Hepatocyte (in vitro differentiated cells): ENCODE measurements around the gene RABGAP1. TPM values are rescaled to one million over a fixed set of nuclear protein-coding genes. Genes with fewer than 3 reads are reported as not detected.

Experiments
- DNase-seq: peaks from one replicate; pipeline ENCODE4 v3.0.0-alpha.2; 2016; ENCODE audit warnings: low spot score
- H2AFZ ChIP-seq: fragments of 200-600 bp; sonication (generic); 2 replicates; pipeline ENCODE4 v1.6.0; 2016; ENCODE audit warnings: antibody characterized with exemption, mild to moderate bottlenecking
- H3K27ac ChIP-seq: fragments of 200-600 bp; sonication (generic); 2 replicates; pipeline ENCODE4 v1.5.1; 2016; ENCODE audit warnings: mild to moderate bottlenecking
- H3K27me3 ChIP-seq: fragments of 200-600 bp; sonication (generic); 2 replicates; pipeline ENCODE4 v1.6.1; 2016
- H3K36me3 ChIP-seq: fragments of 200-600 bp; sonication (generic); replicated peaks from 2 replicates; pipeline ENCODE4 v1.5.1; 2016; ENCODE audit warnings: low read depth; ENCODE audit not compliant: insufficient read depth
- H3K4me1 ChIP-seq: fragments of 200-600 bp; sonication (generic); 2 replicates; pipeline ENCODE4 v1.5.1; 2016; ENCODE audit warnings: mild to moderate bottlenecking, moderate library complexity; ENCODE audit not compliant: insufficient read depth
- H3K4me2 ChIP-seq: fragments of 200-600 bp; sonication (generic); 2 replicates; pipeline ENCODE4 v1.6.0; 2016
- H3K4me3 ChIP-seq: fragments of 200-600 bp; sonication (generic); 2 replicates; pipeline ENCODE4 v1.5.1; 2016; ENCODE audit warnings: mild to moderate bottlenecking
- H3K79me2 ChIP-seq: fragments of 200-600 bp; sonication (generic); 2 replicates; pipeline ENCODE4 v1.6.0; 2017; ENCODE audit warnings: mild to moderate bottlenecking
- H3K9me2 ChIP-seq: fragments of 200-600 bp; sonication (generic); replicated peaks from 2 replicates; pipeline ENCODE4 v1.6.0; 2017; ENCODE audit warnings: mild to moderate bottlenecking; ENCODE audit not compliant: insufficient read depth
- H3K9me3 ChIP-seq: fragments of 200-600 bp; sonication (generic); 2 replicates; pipeline ENCODE4 v1.5.1; 2016; ENCODE audit warnings: low read depth, mild to moderate bottlenecking
- H4K20me1 ChIP-seq: fragments of 200-600 bp; sonication (generic); 2 replicates; pipeline ENCODE4 v1.6.0; 2016; ENCODE audit warnings: mild to moderate bottlenecking; ENCODE audit not compliant: insufficient read depth, poor library complexity, severe bottlenecking
- EZH2 ChIP-seq: fragments of 200-600 bp; sonication (generic); IDR thresholded peaks from 2 replicates; pipeline ENCODE4 v1.6.1; 2016; ENCODE audit warnings: antibody characterized with exemption, mild to moderate bottlenecking, borderline replicate concordance
- EZH2phosphoT487 ChIP-seq: fragments of 200-600 bp; sonication (generic); IDR thresholded peaks from one replicate; pipeline ENCODE4 v1.6.1; 2018; ENCODE audit warnings: antibody characterized with exemption, mild to moderate bottlenecking, low read depth, moderate library complexity; ENCODE audit not compliant: unreplicated experiment, severe bottlenecking
- WGBS: methylation state at CpG from one replicate; pipeline ENCODE4 v1.1.6; 2016; ENCODE audit warnings: low lambda C conversion rate; ENCODE audit errors: missing lambda C conversion rate; 5-methylcytosine and 5-hydroxymethylcytosine counted together
- polyA plus RNA-seq: library from polyadenylated mRNA; unstranded; fragments of >200 nt; fragmentation: Nextera tagmentation; extraction: Ambion mirVana; gene quantifications from 2 replicates; pipeline ENCODE4 v1.2.1, GENCODE V29; 2016
- total RNA-seq: library from RNA; depleted of rRNA; stranded (reverse); fragments of >200 nt; gene quantifications from 2 replicates; pipeline ENCODE4 v1.2.3, GENCODE V29; 2014
- TF ChIP-seq, protein P1 (sequence below): fragments of 200-600 bp; sonication (generic); IDR thresholded peaks from 2 replicates; pipeline ENCODE4 v1.5.1; 2016; ENCODE audit warnings: antibody characterized with exemption, mild to moderate bottlenecking; ENCODE audit not compliant: poor library complexity

The RABGAP1 gene
- total and polyA plus RNA-seq, 2 experiments from 2014 or later, result 26.8 to 58.4 TPM

DNA sequence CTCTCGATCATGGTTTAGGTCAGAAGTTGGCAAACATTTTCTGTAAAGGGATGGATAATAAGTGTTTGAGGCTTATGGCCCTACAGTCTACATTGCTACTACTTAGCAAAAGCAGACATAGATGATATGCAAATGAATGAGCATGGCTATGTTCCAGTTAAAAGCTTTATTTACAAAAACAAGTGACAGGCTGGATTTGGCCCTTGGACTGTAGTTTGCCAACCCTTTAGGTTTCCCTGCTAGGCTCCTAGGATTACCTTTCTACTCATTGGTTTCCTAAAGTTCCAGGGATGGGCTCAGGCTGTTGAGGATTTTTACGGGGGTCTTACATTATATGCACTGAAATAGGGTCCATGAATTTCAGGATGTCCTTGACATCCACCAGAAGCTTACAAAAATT is 150.1 kb downstream of the RABGAP1 start:
- no peak overlapping the region for H3K4me2 ChIP-seq
- no peaks in the 10 kb centered on the region for H3K27me3 ChIP-seq

GRCh38 chr9:123091459-123091858 is 150.6 kb downstream of the RABGAP1 start:
- no peaks in the 10 kb centered on the region for H4K20me1 ChIP-seq
- H3K79me2 ChIP-seq, result peaks cover 6% of the 10 kb centered on the region
- H3K9me3 ChIP-seq, result no peaks in the 10 kb centered on the region
- H3K9me2 ChIP-seq, result no peaks in the 10 kb centered on the region
- DNase-seq, result no peak
- TF ChIP-seq, protein P1, sequence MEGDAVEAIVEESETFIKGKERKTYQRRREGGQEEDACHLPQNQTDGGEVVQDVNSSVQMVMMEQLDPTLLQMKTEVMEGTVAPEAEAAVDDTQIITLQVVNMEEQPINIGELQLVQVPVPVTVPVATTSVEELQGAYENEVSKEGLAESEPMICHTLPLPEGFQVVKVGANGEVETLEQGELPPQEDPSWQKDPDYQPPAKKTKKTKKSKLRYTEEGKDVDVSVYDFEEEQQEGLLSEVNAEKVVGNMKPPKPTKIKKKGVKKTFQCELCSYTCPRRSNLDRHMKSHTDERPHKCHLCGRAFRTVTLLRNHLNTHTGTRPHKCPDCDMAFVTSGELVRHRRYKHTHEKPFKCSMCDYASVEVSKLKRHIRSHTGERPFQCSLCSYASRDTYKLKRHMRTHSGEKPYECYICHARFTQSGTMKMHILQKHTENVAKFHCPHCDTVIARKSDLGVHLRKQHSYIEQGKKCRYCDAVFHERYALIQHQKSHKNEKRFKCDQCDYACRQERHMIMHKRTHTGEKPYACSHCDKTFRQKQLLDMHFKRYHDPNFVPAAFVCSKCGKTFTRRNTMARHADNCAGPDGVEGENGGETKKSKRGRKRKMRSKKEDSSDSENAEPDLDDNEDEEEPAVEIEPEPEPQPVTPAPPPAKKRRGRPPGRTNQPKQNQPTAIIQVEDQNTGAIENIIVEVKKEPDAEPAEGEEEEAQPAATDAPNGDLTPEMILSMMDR, result no peak
- TF ChIP-seq EZH2 (no peak), EZH2phosphoT487 (no peak)
- WGBS, result 93% methylated on average over 2 of the region's 2 CpGs
- peaks cover 6% of the 10 kb centered on the region for H3K36me3 ChIP-seq
- H3K27me3 ChIP-seq, result no peaks in the 10 kb centered on the region
- no peak overlapping the region for H3K27ac ChIP-seq
- H3K4me2 ChIP-seq, result no peak overlapping the region
- no peak overlapping the region for H2AFZ ChIP-seq
- H3K4me1 ChIP-seq, result no peaks in the 10 kb centered on the region
- H3K4me3 ChIP-seq, result no peak overlapping the region

More for the DNA sequence above, 150.1 kb downstream of the RABGAP1 start:
- peaks cover 6% of the 10 kb centered on the region for H3K36me3 ChIP-seq
- no peaks in the 10 kb centered on the region for H3K9me2 ChIP-seq
- no peak overlapping the region for H3K27ac ChIP-seq
- peaks cover 6% of the 10 kb centered on the region for H3K79me2 ChIP-seq
- H2AFZ ChIP-seq, result no peak overlapping the region
- WGBS, result 95% methylated on average over 2 of the region's 2 CpGs
- no peak overlapping the region for H3K4me3 ChIP-seq
- TF ChIP-seq, protein P1, result no peak
- no peak for TF ChIP-seq EZH2phosphoT487
- no peak for TF ChIP-seq EZH2
- DNase-seq, result no peak
- no peaks in the 10 kb centered on the region for H4K20me1 ChIP-seq
- H3K9me3 ChIP-seq, result no peaks in the 10 kb centered on the region
- H3K4me1 ChIP-seq, result no peaks in the 10 kb centered on the region

- no peak overlapping the region for H2AFZ ChIP-seq
- H4K20me1 ChIP-seq, result no peaks in the 10 kb centered on the region
- TF ChIP-seq, protein P1, result no peak
- DNase-seq, result no peak
- peaks cover 6% of the 10 kb centered on the region for H3K79me2 ChIP-seq
- no peaks in the 10 kb centered on the region for H3K9me3 ChIP-seq
- no peaks in the 10 kb centered on the region for H3K27me3 ChIP-seq
- 87% methylated on average over 3 of the region's 3 CpGs for WGBS
- no peaks in the 10 kb centered on the region for H3K9me2 ChIP-seq
- H3K4me2 ChIP-seq, result no peak overlapping the region
- peaks cover 6% of the 10 kb centered on the region for H3K36me3 ChIP-seq
- no peak overlapping the region for H3K27ac ChIP-seq
- no peak overlapping the region for H3K4me3 ChIP-seq
- H3K4me1 ChIP-seq, result no peaks in the 10 kb centered on the region
These were observed 152.3 kb downstream of the RABGAP1 start for GRCh38 chr9:123093141-123093540.

GRCh38 chr9:123096987-123097386 is 156.2 kb downstream of the RABGAP1 start:
- Histone ChIP-seq H3K9me3 (no peaks in the 10 kb centered on the region), H2AFZ (no peak overlapping the region), H3K27me3 (no peaks in the 10 kb centered on the region), H3K79me2 (peaks cover 6% of the 10 kb centered on the region), H3K9me2 (no peaks in the 10 kb centered on the region), H3K36me3 (no peaks in the 10 kb centered on the region), H3K4me2 (no peak overlapping the region), H4K20me1 (no peaks in the 10 kb centered on the region), H3K4me3 (no peak overlapping the region), H3K27ac (no peak overlapping the region), H3K4me1 (peaks cover 6% of the 10 kb centered on the region)
- TF ChIP-seq EZH2phosphoT487 (no peak), EZH2 (no peak)
- TF ChIP-seq, protein P1, result no peak
- no peak for DNase-seq
- 55% methylated on average over 3 of the region's 3 CpGs for WGBS
